Osteoblast (primary cell): ENCODE data around the gene TRAK1. TPM values are rescaled to one million over a fixed set of nuclear protein-coding genes. Genes with fewer than 3 reads are reported as not detected.

ENCODE experiments used
- DNase-seq: peaks from one replicate; pipeline ENCODE4 v3.0.0; 2011; ENCODE audit warnings: low spot score, mixed read lengths; ENCODE audit not compliant: insufficient read length; ENCODE audit errors: missing footprints
- H2AFZ ChIP-seq: 2 replicates; pipeline ENCODE4 v1.6.0; 2011; ENCODE audit warnings: mild to moderate bottlenecking, low read length
- H3K27ac ChIP-seq: 2 replicates; pipeline ENCODE4 v1.5.1; 2011; ENCODE audit warnings: mild to moderate bottlenecking, low read depth, low read length, moderate library complexity
- H3K27me3 ChIP-seq: 2 replicates; pipeline ENCODE4 v1.6.0; 2012; ENCODE audit warnings: mild to moderate bottlenecking, control low read depth, inconsistent platforms, low read length, moderate library complexity; ENCODE audit not compliant: insufficient read depth
- H3K36me3 ChIP-seq: 2 replicates; pipeline ENCODE4 v1.5.1; 2011; ENCODE audit warnings: mild to moderate bottlenecking, low read length, control low read depth, moderate library complexity; ENCODE audit not compliant: insufficient read depth
- H3K4me1 ChIP-seq: 2 replicates; pipeline ENCODE4 v1.5.1; 2011; ENCODE audit warnings: mild to moderate bottlenecking, low read length, control low read depth, moderate library complexity; ENCODE audit not compliant: insufficient read depth
- H3K4me2 ChIP-seq: 2 replicates; pipeline ENCODE4 v1.6.0; 2011; ENCODE audit warnings: mild to moderate bottlenecking, low read length; ENCODE audit not compliant: insufficient read depth
- H3K4me3 ChIP-seq: fragments of 200-600 bp; sonication (generic); 3 replicates; pipeline ENCODE4 v1.5.1; 2012; ENCODE audit warnings: mild to moderate bottlenecking, low read length, inconsistent platforms; ENCODE audit not compliant: insufficient read depth
- H3K79me2 ChIP-seq: 2 replicates; pipeline ENCODE4 v1.6.0; 2012; ENCODE audit warnings: mild to moderate bottlenecking, low read length, control low read depth, inconsistent platforms; ENCODE audit not compliant: insufficient read depth
- H3K9me3 ChIP-seq: 2 replicates; pipeline ENCODE4 v1.5.1; 2011; ENCODE audit warnings: low read depth, low read length, control low read depth
- H4K20me1 ChIP-seq: 2 replicates; pipeline ENCODE4 v1.6.0; 2012; ENCODE audit warnings: mild to moderate bottlenecking, low read length, control low read depth; ENCODE audit not compliant: insufficient read depth
- total RNA-seq: library from RNA; depleted of rRNA; stranded (reverse); fragments of >200 nt; gene quantifications from 2 replicates; pipeline ENCODE4 v1.2.3, GENCODE V29; 2012
- TF ChIP-seq, protein P1 (sequence below): IDR thresholded peaks from 2 replicates; pipeline ENCODE4 v1.5.1; 2011; ENCODE audit warnings: mild to moderate bottlenecking, low read depth, low read length, moderate library complexity; ENCODE audit errors: extremely low read depth

The TRAK1 gene
- total RNA-seq, 1 donor, result 60.4 TPM

- no peaks in the 10 kb centered on the region for H3K9me3 ChIP-seq
- no peaks in the 10 kb centered on the region for H3K27me3 ChIP-seq
- no peak overlapping the region for H2AFZ ChIP-seq
- H3K4me1 ChIP-seq, result peaks cover 2% of the 10 kb centered on the region
- no peak overlapping the region for H3K4me3 ChIP-seq
- TF ChIP-seq, protein P1, sequence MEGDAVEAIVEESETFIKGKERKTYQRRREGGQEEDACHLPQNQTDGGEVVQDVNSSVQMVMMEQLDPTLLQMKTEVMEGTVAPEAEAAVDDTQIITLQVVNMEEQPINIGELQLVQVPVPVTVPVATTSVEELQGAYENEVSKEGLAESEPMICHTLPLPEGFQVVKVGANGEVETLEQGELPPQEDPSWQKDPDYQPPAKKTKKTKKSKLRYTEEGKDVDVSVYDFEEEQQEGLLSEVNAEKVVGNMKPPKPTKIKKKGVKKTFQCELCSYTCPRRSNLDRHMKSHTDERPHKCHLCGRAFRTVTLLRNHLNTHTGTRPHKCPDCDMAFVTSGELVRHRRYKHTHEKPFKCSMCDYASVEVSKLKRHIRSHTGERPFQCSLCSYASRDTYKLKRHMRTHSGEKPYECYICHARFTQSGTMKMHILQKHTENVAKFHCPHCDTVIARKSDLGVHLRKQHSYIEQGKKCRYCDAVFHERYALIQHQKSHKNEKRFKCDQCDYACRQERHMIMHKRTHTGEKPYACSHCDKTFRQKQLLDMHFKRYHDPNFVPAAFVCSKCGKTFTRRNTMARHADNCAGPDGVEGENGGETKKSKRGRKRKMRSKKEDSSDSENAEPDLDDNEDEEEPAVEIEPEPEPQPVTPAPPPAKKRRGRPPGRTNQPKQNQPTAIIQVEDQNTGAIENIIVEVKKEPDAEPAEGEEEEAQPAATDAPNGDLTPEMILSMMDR, result no peak
- H4K20me1 ChIP-seq, result peaks cover 86% of the 10 kb centered on the region
- H3K27ac ChIP-seq, result no peak overlapping the region
- H3K36me3 ChIP-seq, result no peaks in the 10 kb centered on the region
- DNase-seq, result no peak
- H3K79me2 ChIP-seq, result peaks cover 56% of the 10 kb centered on the region
- H3K4me2 ChIP-seq, result no peak overlapping the region
Measured at GRCh38 chr3:42152193-42152592, 61.0 kb downstream of the TRAK1 start.

DNA sequence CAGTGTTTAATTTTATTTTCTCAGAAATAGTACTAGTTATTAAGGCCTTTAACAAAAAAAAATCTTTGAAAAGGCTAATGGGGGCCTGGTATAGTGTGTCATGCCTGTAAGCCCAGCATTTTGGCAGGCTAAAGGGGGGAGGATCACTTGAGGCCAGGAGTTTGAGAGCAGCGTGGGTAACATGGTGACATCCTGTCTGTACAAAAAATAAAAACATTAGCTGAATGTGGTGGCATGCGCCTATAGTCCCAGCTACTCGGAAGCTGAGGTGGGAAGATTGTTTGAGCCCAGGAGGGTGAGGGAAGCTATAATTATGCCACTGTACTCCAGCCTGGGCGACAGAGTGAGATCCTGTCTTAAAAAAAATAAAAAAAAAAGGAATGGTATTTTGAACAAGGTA lies 61.9 kb downstream of the TRAK1 start:
- Histone ChIP-seq H3K79me2 (peaks cover 56% of the 10 kb centered on the region), H3K36me3 (no peaks in the 10 kb centered on the region), H3K27ac (no peak overlapping the region), H2AFZ (no peak overlapping the region), H3K4me3 (no peak overlapping the region), H3K4me1 (peaks cover 2% of the 10 kb centered on the region), H3K27me3 (no peaks in the 10 kb centered on the region), H3K4me2 (no peak overlapping the region), H3K9me3 (no peaks in the 10 kb centered on the region), H4K20me1 (peaks cover 80% of the 10 kb centered on the region)
- TF ChIP-seq, protein P1, result no peak
- no peak for DNase-seq

DNA sequence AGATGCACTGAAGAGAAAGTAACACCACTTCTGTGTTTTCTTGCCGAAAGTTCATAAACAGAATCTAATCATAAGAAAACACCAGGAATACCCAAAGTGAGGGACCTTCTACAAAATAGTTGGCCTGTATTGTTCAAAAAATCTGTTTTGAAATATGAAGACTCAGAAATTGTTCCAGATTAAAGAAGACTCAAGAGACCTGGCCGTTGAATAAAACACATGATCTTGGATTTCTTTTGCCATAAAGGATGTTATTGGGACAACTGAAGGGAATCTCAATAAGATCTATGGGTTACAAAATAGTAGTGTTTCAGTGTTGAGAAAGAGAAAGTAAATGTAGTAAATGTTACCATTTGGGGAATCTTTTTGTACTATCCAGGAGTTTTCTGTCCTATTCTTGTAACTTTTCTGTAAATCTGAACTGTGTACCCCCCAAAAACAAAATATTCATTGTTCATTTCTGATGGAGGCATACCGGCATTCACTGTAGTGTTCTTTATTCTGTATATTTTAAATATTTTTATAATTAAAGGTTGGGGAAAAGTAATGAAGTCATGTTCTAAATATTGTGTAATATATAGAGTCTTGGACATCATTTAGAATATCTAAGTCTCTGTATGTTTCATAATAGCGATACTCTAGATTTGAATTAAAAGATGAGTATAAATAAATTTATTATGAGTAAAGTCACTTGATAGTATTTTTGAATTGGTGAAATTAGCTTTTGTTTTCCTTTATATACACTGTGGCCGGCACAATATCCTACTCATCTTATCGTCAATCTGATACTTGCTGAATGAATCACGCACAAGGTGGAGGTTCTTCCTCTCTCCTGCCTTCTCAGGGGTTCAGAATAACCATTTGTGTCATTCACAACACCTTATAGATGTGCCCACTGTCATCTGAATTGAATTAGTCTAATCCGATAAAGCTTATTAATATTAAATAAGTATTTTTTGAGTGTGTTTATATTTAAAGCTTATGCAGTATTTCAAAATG lies 66.7 kb downstream of the TRAK1 start:
- TF ChIP-seq, protein P1, result no peak
- Histone ChIP-seq H3K27me3 (no peaks in the 10 kb centered on the region), H3K4me3 (no peak overlapping the region), H3K4me2 (no peak overlapping the region), H2AFZ (no peak overlapping the region), H3K79me2 (peaks cover 51% of the 10 kb centered on the region), H3K36me3 (no peaks in the 10 kb centered on the region), H3K27ac (no peak overlapping the region), H3K9me3 (no peaks in the 10 kb centered on the region), H3K4me1 (peaks cover 23% of the 10 kb centered on the region), H4K20me1 (peaks cover 50% of the 10 kb centered on the region)
- DNase-seq, result no peak

- peaks cover 40% of the 10 kb centered on the region for H4K20me1 ChIP-seq
Measured at GRCh38 chr3:42159147-42159546, 68.0 kb downstream of the TRAK1 start.

More at GRCh38 chr3:42159147-42159546, 68.0 kb downstream of the TRAK1 start:
- TF ChIP-seq, protein P1, result no peak
- no peak overlapping the region for H2AFZ ChIP-seq
- no peaks in the 10 kb centered on the region for H3K27me3 ChIP-seq
- H3K79me2 ChIP-seq, result peaks cover 49% of the 10 kb centered on the region
- H3K27ac ChIP-seq, result no peak overlapping the region
- no peaks in the 10 kb centered on the region for H3K9me3 ChIP-seq
- peaks cover 23% of the 10 kb centered on the region for H3K4me1 ChIP-seq
- H3K4me3 ChIP-seq, result no peak overlapping the region
- no peaks in the 10 kb centered on the region for H3K36me3 ChIP-seq
- H3K4me2 ChIP-seq, result no peak overlapping the region
- no peak for DNase-seq
